Neural cell (in vitro differentiated cells): Measurements from ENCODE around the gene USP6NL.

Experiments used
- CTCF ChIP-seq: fragments of 450-650 bp; IDR thresholded peaks from 2 replicates; pipeline ENCODE4 v1.5.1; 2014; ENCODE audit warnings: antibody characterized with exemption, mild to moderate bottlenecking, moderate library complexity; ENCODE audit not compliant: poor library complexity, severe bottlenecking
- POLR2AphosphoS5 ChIP-seq: IDR thresholded peaks from 2 replicates; pipeline ENCODE4 v1.6.1; 2012
- SMC3 ChIP-seq: fragments of 450-650 bp; conservative IDR thresholded peaks from 2 replicates; pipeline ENCODE4 v1.6.1; 2014; ENCODE audit warnings: antibody characterized with exemption, mild to moderate bottlenecking, moderate library complexity; ENCODE audit not compliant: poor library complexity
- TAF1 ChIP-seq: IDR thresholded peaks from 2 replicates; pipeline ENCODE4 v1.6.1; 2012; ENCODE audit warnings: low read depth

- TF ChIP-seq SMC3 = no peak
- no peak for TF ChIP-seq CTCF
- no peak for TF ChIP-seq TAF1
- no peak for TF ChIP-seq POLR2AphosphoS5
Observed at GRCh38 chr10:11447586-11447985, 163.9 kb downstream of the USP6NL start.
